Naive thymus-derived CD8-positive, alpha-beta T cell (primary cell): Measurements from ENCODE around the gene CYTH1. TPM values are rescaled to one million over a fixed set of nuclear protein-coding genes. Genes with fewer than 3 reads are reported as not detected.
"Not testable (repeated sequence)": the region's sequence is repeated elsewhere in the genome, so short reads cannot be mapped to it uniquely, and the experiment has no call there.

Experiments used
- ATAC-seq, 2 donors: fragments of 150-1000 bp; cut with Tn5 transposase in 1 of 2; sonication (Bioruptor Pico), chemical (Tn5 transposase) in 1 of 2; 1 replicate in 1 of 2; 2 replicates in 1 of 2; pipeline ENCODE4 v1.10.0; 2021; ENCODE audit warnings: mild to moderate bottlenecking in 2 of 2, moderate library complexity in 2 of 2
- POLR2A ChIA-PET: fragments of 350-600 bp; sonication (Branson Sonifier 250); formaldehyde crosslinking; loops from one replicate; lab custom pipeline; 2021; ENCODE audit warnings: antibody characterized with exemption; lab: Charles Lee
- DNase-seq, 10 donors: peaks; one replicate each; pipeline versions ENCODE4 v3.0.0 to v3.0.0-alpha.2; 2020 to 2022
- H3K27ac Mint-ChIP-seq, 10 donors: one replicate each; pipeline ENCODE4 v1.8.0; 2020 to 2022; ENCODE audit warnings: mild to moderate bottlenecking in 10 of 10, mixed read lengths in 10 of 10, moderate library complexity in 4 of 10, inconsistent platforms in 1 of 10
- H3K27me3 Mint-ChIP-seq, 5 donors: one replicate each; pipeline ENCODE4 v1.8.0; 2021 to 2022; ENCODE audit warnings: mixed read lengths in 5 of 5
- H3K36me3 Mint-ChIP-seq, 3 donors: one replicate each; pipeline ENCODE4 v1.8.0; 2020 to 2022; ENCODE audit warnings: mixed read lengths in 3 of 3, mild to moderate bottlenecking in 2 of 3, inconsistent platforms in 1 of 3
- H3K4me1 Mint-ChIP-seq, 4 donors: one replicate each; pipeline ENCODE4 v1.8.0; 2021 to 2022; ENCODE audit warnings: mixed read lengths in 4 of 4
- H3K4me3 Mint-ChIP-seq, 10 donors: one replicate each; pipeline ENCODE4 v1.8.0; 2020 to 2022; ENCODE audit warnings: mild to moderate bottlenecking in 10 of 10, mixed read lengths in 10 of 10, moderate library complexity in 6 of 10, inconsistent platforms in 1 of 10
- H3K9me3 Mint-ChIP-seq, 9 donors: one replicate each; pipeline ENCODE4 v1.8.0; 2020 to 2022; ENCODE audit warnings: mixed read lengths in 9 of 9, mild to moderate bottlenecking in 3 of 9, inconsistent platforms in 1 of 9, moderate library complexity in 1 of 9
- polyA plus RNA-seq, 3 donors: library from polyadenylated mRNA; unstranded; fragments of 300-500 nt; fragmentation: Illumina TruSeq; gene quantifications; one replicate each; pipeline ENCODE4 v1.2.3, GENCODE V29; 2021
- total RNA-seq, 8 experiments: library from RNA in 2 of 8; stranded (reverse) in 2 of 8; gene quantifications; one replicate each; pipeline ENCODE4 v1.2.3 and lab custom pipeline; 2021 to 2026

Gene CYTH1
- total and polyA plus RNA-seq, 5 experiments from 2014 or later = 220 to 423 (median 320) TPM

DNA sequence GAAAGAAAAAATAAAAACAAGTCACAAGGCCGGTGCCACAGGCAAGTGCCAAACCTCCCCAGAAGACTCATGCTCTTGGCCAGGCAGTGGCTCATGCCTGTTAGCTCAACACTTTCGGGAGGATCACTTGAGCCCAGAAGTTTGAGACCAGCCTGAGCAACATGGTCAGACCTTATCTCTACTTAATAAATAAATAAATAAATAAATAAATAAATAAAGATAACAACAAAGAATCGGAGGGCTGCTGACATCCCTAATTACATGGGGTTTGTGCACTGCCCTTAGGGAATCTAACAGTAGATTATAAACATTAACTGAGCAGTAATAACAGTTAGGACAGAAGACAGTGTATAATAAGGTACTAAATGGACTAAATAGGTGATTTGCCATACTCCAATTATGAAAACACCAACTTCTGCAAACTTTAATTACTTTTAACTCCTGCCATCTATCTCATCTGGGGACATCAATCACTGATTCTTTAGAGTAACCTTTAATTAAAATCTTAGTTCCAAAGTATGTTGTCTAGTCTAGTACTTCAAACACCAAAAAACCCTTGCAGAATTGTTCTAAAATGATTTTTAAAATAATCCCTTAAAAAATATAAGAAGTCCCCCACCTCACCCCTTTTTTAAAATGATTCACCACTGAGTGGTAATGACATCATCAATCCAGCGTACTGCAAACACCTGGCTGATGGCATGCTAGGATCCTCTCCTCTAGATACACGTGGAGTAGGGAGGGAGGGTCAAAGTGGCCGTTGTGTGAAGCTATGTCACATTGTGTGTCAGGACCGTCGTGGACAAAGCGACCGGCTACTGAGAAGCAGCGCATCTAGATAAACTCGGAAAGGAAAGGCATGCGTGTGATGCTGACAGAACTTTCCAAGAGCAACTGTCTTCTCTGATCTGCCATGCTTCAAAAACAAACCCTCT lies 28.5 kb downstream of the CYTH1 start:
- Mint-ChIP-seq H3K4me1 (peaks cover 31 to 91% (median 83%) of the 10 kb centered on the region in 4 donors), H3K27ac (peak overlapping the region; percentile 94 to 99 (median 97)), H3K27me3 (no peaks in the 10 kb centered on the region), H3K36me3 (peaks cover 0 to 4% (median 3%) of the 10 kb centered on the region in 3 donors), H3K4me3 (peak overlapping the region; percentile 60 to 88 (median 74)), H3K9me3 (no peaks in the 10 kb centered on the region)
- DNase-seq (peak in 8 of 10 donors; percentile 24 to 76 (median 52)), ATAC-seq (peak; percentile 55 to 68)
- POLR2A ChIA-PET = interaction anchor here (1.7 to 19.8 kb wide), 4 partner anchors 16 to 36 kb away, joined by 4 to 188 read pairs (median 6); partner anchors contain the start of gene CYTH1

DNA sequence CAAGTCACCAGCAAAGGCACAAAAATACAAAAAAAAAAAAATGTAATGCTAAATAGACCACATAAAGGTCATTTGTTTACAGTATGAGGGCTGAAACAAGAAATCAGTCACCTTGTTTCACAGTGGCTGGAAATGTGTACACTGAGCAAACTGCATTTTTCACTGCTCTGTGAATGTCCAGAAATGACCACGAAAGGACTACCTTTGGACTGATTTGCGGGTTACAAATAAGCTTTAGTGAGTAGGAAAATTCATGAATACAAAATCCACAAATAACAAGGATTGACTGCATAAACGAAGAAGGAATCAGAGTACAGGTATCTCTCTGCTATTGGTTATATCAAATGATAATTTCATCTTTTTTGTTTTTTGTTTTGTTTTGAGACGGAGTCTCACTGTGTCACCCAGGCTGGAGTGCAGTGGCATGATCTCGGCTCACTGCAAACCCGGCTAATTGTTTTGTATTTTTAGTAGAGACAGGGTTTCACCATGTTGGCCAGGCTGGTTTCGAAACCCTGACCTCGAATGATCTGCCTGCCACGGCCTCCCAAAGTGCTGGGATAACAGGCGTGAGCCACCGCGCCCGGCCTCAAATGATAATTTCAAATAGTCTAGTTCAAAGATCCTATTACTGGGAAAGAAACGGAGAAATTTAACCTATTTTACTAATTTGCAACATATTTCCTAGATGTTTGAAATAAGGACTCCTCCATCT lies 30.5 kb downstream of the CYTH1 start:
- DNase-seq (no peak), ATAC-seq (no peak)
- Mint-ChIP-seq H3K4me1 (peaks cover 38 to 91% (median 84%) of the 10 kb centered on the region in 4 donors), H3K27me3 (no peaks in the 10 kb centered on the region), H3K27ac (peak overlapping the region; percentile 94 to 98 (median 96)), H3K9me3 (no peaks in the 10 kb centered on the region), H3K4me3 (peak overlapping the region; percentile 35 to 81 (median 72)), H3K36me3 (peaks cover 0 to 4% (median 3%) of the 10 kb centered on the region in 3 donors)
- POLR2A ChIA-PET = interaction anchor here (1.0 to 2.5 kb wide), 11 partner anchors 10 to 34 kb away, joined by 3 to 6 read pairs (median 4); partner anchors contain the start of gene CYTH1

DNA sequence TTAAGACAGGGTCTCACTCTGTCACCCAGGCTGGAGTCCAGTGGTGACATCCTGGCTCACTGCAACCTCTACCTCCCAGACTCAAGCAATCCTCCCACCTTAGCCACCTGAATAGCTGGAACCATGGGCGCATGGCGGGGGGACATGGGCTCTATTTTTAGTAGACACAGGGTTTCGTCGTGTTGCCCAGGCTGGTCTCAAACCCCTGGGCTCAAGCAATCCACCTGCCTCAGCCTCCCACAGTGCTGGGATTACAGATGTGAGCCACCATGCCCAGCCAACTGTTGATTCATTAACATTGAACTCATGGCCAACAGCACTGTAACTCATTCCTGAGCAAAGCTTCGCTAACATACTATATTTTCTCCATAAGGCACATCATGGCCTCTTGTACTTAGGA lies 31.1 kb downstream of the CYTH1 start:
- H3K9me3 Mint-ChIP-seq, DNase-seq, H3K36me3 Mint-ChIP-seq, ATAC-seq, H3K27me3 Mint-ChIP-seq: not testable (repeated sequence)
- Mint-ChIP-seq H3K27ac (peak overlapping the region; percentile 94 to 98 (median 96)), H3K4me3 (peak overlapping the region; percentile 8 to 80 (median 62)), H3K4me1 (peaks cover 43 to 91% (median 87%) of the 10 kb centered on the region in 4 donors)
- POLR2A ChIA-PET = interaction anchor here (1.0 to 2.5 kb wide), 8 partner anchors 10 to 33 kb away, joined by 3 to 7 read pairs (median 4); partner anchors contain the start of gene CYTH1

DNA sequence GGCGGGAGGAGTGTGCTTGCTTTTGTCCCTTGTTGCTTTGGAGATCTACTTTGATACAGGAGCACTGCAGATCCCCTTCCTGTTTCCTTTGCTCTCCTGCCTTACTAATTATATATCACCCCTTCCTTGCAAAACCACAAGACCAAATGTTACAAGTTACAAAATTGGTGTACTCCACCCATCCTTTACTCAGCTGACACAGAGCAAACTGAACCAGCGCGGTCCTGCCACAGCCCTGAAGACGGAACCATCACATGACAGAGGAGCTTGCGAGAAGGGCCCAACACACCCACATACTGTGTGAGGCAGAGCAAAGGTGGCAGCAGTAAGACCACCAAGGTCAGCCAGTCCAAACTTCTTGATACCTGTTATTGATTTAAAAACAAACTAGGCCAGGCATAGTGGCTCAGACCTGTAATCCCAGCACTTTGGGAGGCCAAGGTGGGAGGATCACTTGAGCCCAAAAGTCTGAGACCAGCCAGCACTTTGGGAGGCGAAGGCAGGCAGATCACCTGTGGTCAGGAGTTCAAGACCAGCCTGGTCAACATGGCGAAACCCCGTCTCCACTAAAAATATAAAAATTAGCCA lies 33.2 kb downstream of the CYTH1 start:
- peak; percentile 48 to 91 (median 80) for DNase-seq
- Mint-ChIP-seq H3K4me3 (peak overlapping the region; percentile 75 to 91 (median 84)), H3K27ac (peak overlapping the region; percentile 92 to 99 (median 96)), H3K9me3 (no peaks in the 10 kb centered on the region), H3K36me3 (peaks cover 0 to 9% (median 3%) of the 10 kb centered on the region in 3 donors), H3K4me1 (peaks cover 48 to 97% (median 95%) of the 10 kb centered on the region in 4 donors), H3K27me3 (no peaks in the 10 kb centered on the region)
- POLR2A ChIA-PET = interaction anchor here (1.0 to 3.3 kb wide), 23 partner anchors 9 to 54 kb away, joined by 3 to 54 read pairs (median 8); partner anchors contain the start of gene CYTH1
- ATAC-seq = peak; percentile 79 to 90

DNA sequence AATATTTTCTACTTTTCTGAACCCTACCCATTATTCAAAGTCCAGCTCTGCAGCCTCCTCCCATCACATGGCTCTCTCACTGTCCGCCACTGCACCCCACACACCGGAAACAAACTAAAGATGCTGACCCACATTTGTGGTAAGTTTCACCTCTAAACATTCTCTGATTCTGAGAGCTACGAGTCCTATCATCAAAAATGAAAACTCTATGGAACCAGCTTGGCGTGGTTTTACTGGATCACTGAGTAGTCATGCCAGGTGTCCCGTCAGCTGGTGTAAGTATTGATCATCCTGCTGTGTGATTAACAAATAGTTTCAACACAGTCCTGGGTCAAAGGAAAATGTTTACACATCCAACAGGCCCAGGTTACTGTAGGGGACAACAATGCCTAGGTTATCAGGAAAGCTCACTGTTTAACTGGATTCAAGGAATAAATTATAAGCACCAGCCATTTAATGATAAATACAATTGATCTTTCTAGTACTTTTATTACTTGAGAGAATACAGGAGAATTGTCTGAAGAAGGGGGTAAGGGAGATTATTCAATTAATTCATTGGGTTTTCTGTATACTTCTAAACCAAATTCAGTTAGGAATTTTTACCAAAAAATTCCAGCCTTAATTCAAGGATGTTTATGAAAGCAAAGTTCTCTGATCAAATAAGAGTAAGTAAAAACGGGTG lies 33.9 kb downstream of the CYTH1 start:
- Mint-ChIP-seq H3K36me3 (peaks cover 0 to 14% (median 5%) of the 10 kb centered on the region in 3 donors), H3K4me3 (peak overlapping the region; percentile 75 to 91 (median 84)), H3K9me3 (no peaks in the 10 kb centered on the region), H3K27ac (peak overlapping the region; percentile 92 to 99 (median 96)), H3K4me1 (peaks cover 47 to 98% (median 97%) of the 10 kb centered on the region in 4 donors), H3K27me3 (no peaks in the 10 kb centered on the region)
- POLR2A ChIA-PET = interaction anchor here (0.7 to 3.3 kb wide), 22 partner anchors 8 to 51 kb away, joined by 3 to 54 read pairs (median 8); partner anchors contain the start of gene CYTH1
- DNase-seq = peak in 3 of 10 donors; percentile 29 to 41 (median 40)
- peak; percentile 2 to 14 for ATAC-seq

DNA sequence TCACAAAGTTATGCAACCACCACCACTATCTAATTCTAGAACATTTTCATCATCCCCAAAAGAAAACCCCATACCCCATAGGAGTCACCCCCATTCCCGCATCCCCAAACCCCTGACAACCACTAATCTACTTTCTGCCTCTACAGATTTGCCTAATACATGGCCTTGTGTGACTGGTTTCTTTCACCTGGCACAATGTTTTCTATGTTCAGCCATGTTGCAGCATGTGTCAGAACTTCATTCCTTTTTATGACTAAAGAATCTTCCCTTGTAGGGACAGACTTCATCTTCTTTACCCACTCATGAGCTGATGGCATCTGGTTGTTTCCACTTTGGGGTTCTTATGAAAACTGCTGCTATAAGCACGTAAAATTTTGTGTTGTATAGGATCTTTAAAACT lies 34.6 kb downstream of the CYTH1 start:
- Mint-ChIP-seq H3K27ac (peak overlapping the region; percentile 92 to 99 (median 96)), H3K36me3 (peaks cover 0 to 20% (median 6%) of the 10 kb centered on the region in 3 donors), H3K9me3 (no peaks in the 10 kb centered on the region), H3K4me1 (peaks cover 48 to 98% (median 96%) of the 10 kb centered on the region in 4 donors), H3K4me3 (peak overlapping the region; percentile 75 to 91 (median 84)), H3K27me3 (no peaks in the 10 kb centered on the region)
- POLR2A ChIA-PET = interaction anchor here (0.7 to 3.3 kb wide), 16 partner anchors 10 to 51 kb away, joined by 3 to 54 read pairs (median 10); no protein-coding TSS in a partner anchor
- DNase-seq (no peak), ATAC-seq (peak in 1 of 2 donors; percentile 28)

DNA sequence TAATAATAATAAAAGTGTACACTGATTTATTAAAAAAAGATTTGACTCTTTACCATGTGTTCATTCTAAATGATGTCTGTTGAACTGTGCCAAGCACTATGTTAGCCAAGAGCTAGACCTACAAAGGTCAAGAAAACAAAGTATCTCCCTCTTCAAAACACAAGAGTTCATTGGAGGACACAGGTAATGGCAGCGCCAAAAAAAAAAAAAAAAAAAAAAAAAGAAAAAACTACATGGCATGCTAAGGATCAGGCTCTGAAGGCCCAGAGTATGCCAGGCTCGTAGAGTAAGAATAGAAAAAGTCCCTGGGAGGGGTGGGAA lies 35.2 kb downstream of the CYTH1 start:
- ATAC-seq (no peak), DNase-seq (no peak)
- POLR2A ChIA-PET = interaction anchor here (0.8 to 2.6 kb wide), 8 partner anchors 10 to 42 kb away, joined by 3 to 21 read pairs (median 6); partner anchors contain the start of gene CYTH1
- Mint-ChIP-seq H3K27me3 (no peaks in the 10 kb centered on the region), H3K9me3 (no peaks in the 10 kb centered on the region), H3K4me1 (peaks cover 50 to 98% (median 96%) of the 10 kb centered on the region in 4 donors), H3K27ac (peak overlapping the region; percentile 92 to 99 (median 96)), H3K4me3 (peak overlapping the region; percentile 75 to 91 (median 84)), H3K36me3 (peaks cover 0 to 25% (median 6%) of the 10 kb centered on the region in 3 donors)

DNA sequence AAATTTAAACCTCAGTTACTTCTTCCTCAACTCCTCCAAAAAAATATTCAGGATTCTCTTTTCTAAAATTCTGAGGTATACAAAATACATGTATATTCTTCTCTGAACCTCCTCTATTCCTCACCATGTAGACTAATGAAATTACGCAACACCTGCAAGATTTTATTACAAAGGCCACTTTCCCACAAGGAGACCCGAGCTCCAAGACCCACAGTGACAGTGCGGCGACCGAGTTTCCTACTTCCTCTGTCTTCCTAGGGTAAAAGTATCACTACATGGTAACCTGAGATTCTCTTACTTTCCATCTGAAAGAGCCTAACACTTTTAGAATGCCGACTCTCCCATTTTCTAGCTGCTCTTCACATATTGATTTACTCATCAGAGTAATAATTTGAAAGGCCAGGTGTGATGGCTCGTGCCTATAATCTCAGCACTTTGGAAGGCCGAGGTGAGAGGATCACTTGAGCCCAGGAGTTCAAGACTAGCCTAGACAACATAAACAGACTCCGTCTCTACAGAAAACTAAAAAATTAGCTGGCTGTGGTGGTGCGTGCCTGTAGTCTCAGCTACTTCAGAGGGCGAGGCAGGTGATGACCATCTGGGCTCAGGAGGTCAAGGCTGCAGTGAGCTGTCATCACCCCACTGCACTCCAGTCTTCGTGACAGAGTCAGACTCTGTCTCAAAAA lies 35.7 kb downstream of the CYTH1 start:
- Mint-ChIP-seq H3K36me3 (peaks cover 0 to 29% (median 9%) of the 10 kb centered on the region in 3 donors), H3K27ac (peak overlapping the region; percentile 92 to 98 (median 96)), H3K4me3 (peak overlapping the region; percentile 46 to 85 (median 80)), H3K9me3 (no peaks in the 10 kb centered on the region), H3K27me3 (no peaks in the 10 kb centered on the region), H3K4me1 (peaks cover 52 to 98% (median 96%) of the 10 kb centered on the region in 4 donors)
- POLR2A ChIA-PET = interaction anchor here (0.8 to 2.6 kb wide), 8 partner anchors 9 to 43 kb away, joined by 3 to 21 read pairs (median 6); partner anchors contain the start of gene CYTH1
- ATAC-seq = no peak
- no peak for DNase-seq

DNA sequence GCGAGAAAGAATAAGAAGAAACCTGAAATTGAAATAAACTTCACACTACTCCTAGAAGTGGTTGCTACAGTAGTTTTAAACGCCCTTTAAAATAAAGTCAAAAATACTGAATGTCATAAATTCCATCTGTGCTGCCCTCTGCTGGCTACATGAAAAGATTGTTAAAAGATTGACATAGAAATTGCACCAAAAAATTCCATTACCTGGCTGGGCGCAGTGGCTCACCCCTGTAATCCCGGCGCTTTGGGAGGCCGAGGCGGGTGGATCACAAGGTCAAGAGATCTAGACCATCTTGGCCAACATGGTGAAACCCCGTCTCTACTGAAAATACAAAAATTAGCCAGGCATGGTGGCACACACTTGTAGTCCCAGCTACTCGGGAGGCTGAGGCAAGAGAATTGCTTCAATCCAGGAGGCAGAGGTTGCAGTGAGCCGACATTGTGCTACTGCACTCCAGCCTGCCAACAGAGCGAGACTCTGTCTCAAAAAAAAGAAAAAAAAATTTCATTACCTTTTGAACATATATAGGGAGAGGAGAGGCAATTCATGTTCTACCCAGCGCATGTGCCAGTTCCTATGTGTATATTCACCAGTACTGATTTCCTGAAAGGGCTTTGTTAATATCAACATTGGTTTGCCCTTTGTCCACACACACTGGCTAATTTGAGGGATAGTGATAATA lies 36.5 kb downstream of the CYTH1 start:
- Mint-ChIP-seq H3K27ac (peak overlapping the region; percentile 92 to 98 (median 96)), H3K9me3 (no peaks in the 10 kb centered on the region), H3K4me3 (peak overlapping the region; percentile 46 to 85 (median 80)), H3K27me3 (no peaks in the 10 kb centered on the region), H3K36me3 (peaks cover 0 to 31% (median 9%) of the 10 kb centered on the region in 3 donors), H3K4me1 (peaks cover 51 to 94% (median 92%) of the 10 kb centered on the region in 4 donors)
- POLR2A ChIA-PET = interaction anchor here (1.3 to 2.3 kb wide), 5 partner anchors 10 to 43 kb away, joined by 3 to 21 read pairs (median 5); partner anchors contain the start of gene CYTH1
- DNase-seq = peak in 8 of 10 donors; percentile 37 to 77 (median 58)
- no peak for ATAC-seq

DNA sequence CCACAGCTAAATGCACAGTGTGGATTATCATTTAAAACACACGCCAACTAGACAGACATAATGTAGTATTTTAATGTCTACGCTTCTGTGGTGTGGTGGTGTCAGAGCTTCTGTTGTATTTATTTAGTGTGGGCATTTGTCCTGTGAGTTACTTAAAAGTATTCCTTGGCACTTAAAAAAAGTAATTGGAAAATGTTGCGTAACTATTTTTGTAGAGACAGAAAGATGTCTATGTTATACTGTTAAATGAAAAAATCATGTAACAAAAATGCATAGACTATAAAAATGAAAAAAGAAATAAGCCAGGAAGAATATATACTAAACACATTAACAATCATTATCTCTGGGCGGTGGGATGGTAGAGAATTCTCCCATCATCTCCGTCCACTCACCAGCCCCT lies 39.2 kb downstream of the CYTH1 start:
- Mint-ChIP-seq H3K36me3 (peaks cover 0 to 48% (median 6%) of the 10 kb centered on the region in 3 donors), H3K4me3 (peak overlapping the region in 9 of 10 donors; percentile 26 to 85 (median 76)), H3K4me1 (peaks cover 55 to 95% (median 95%) of the 10 kb centered on the region in 4 donors), H3K9me3 (no peaks in the 10 kb centered on the region), H3K27ac (peak overlapping the region; percentile 76 to 96 (median 90)), H3K27me3 (no peaks in the 10 kb centered on the region)
- no peak for DNase-seq
- ATAC-seq = no peak
- POLR2A ChIA-PET = interaction anchor here (0.6 to 2.2 kb wide), 7 partner anchors 17 to 47 kb away, joined by 3 to 14 read pairs (median 5); no protein-coding TSS in a partner anchor
